Measurements from ENCODE around the gene TIMM50.

GRCh38 chr19:39472746-39473442, 7.7 kb upstream of the TIMM50 start:
- TF ChIP-seq POLR2AphosphoS5 (IDR thresholded peaks at IDR 0.05; ENCODE audit: low read depth, low read length), result no peak
- no peak for TF ChIP-seq TAF1 (IDR thresholded peaks at IDR 0.05; ENCODE audit: borderline replicate concordance, insufficient read depth, low read length)
- TF ChIP-seq, protein P1, sequence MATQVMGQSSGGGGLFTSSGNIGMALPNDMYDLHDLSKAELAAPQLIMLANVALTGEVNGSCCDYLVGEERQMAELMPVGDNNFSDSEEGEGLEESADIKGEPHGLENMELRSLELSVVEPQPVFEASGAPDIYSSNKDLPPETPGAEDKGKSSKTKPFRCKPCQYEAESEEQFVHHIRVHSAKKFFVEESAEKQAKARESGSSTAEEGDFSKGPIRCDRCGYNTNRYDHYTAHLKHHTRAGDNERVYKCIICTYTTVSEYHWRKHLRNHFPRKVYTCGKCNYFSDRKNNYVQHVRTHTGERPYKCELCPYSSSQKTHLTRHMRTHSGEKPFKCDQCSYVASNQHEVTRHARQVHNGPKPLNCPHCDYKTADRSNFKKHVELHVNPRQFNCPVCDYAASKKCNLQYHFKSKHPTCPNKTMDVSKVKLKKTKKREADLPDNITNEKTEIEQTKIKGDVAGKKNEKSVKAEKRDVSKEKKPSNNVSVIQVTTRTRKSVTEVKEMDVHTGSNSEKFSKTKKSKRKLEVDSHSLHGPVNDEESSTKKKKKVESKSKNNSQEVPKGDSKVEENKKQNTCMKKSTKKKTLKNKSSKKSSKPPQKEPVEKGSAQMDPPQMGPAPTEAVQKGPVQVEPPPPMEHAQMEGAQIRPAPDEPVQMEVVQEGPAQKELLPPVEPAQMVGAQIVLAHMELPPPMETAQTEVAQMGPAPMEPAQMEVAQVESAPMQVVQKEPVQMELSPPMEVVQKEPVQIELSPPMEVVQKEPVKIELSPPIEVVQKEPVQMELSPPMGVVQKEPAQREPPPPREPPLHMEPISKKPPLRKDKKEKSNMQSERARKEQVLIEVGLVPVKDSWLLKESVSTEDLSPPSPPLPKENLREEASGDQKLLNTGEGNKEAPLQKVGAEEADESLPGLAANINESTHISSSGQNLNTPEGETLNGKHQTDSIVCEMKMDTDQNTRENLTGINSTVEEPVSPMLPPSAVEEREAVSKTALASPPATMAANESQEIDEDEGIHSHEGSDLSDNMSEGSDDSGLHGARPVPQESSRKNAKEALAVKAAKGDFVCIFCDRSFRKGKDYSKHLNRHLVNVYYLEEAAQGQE (IDR thresholded peaks at IDR 0.05; ENCODE audit: insufficient read depth in 1 of 2, low read depth in 2 of 2, low read length in 2 of 2), result no peak
- TF ChIP-seq SIN3A (IDR thresholded peaks at IDR 0.05; ENCODE audit: borderline replicate concordance, insufficient read depth, low read length), result no peak
